K562 (cell line): ENCODE results near the gene COASY. TPM values are rescaled to one million over a fixed set of nuclear protein-coding genes. Genes with fewer than 3 reads are reported as not detected.
A peak's percentile ranks its signal among the peaks of the same experiment; 100 is the strongest.

Experiments used
- BCL6 ChIP-seq: fragments of 250-450 bp; sonication (Bioruptor Pico); IDR thresholded peaks from 2 replicates; pipeline ENCODE4 v1.4.0; 2020
- COPS2 ChIP-seq: fragments of 450-650 bp; conservative IDR thresholded peaks from 2 replicates; pipeline ENCODE4 v1.6.1; 2016; ENCODE audit warnings: mild to moderate bottlenecking, moderate library complexity
- EP300 ChIP-seq: IDR thresholded peaks from 2 replicates; pipeline ENCODE4 v1.6.1; 2012; ENCODE audit warnings: low read length, improper control_type of control experiment
- HDAC2 ChIP-seq: fragments of 450-650 bp; IDR thresholded peaks from 2 replicates; pipeline ENCODE4 v1.6.1; 2016; ENCODE audit warnings: mild to moderate bottlenecking
- KDM1A ChIP-seq, 2 experiments: fragments of 450-650 bp; IDR thresholded peaks; 2 replicates each; pipeline ENCODE4 v1.6.1; 2016; ENCODE audit warnings: mild to moderate bottlenecking in 2 of 2
- LEF1 ChIP-seq: fragments of 450-650 bp; IDR thresholded peaks from 2 replicates; pipeline ENCODE4 v1.6.1; 2016; ENCODE audit warnings: mild to moderate bottlenecking
- MAFK ChIP-seq: IDR thresholded peaks from 2 replicates; pipeline ENCODE4 v1.6.1; 2011; ENCODE audit warnings: low read length, improper control_type of control experiment
- NR1H2 ChIP-seq: sonication (generic); formaldehyde crosslinking; IDR thresholded peaks from 2 replicates; pipeline ENCODE4 v1.4.0; 2020; ENCODE audit warnings: mild to moderate bottlenecking, missing genetic modification reagents
- PHF20 ChIP-seq: fragments of 450-650 bp; IDR thresholded peaks from 2 replicates; pipeline ENCODE4 v1.6.1; 2018; ENCODE audit not compliant: partially characterized antibody
- POU5F1 ChIP-seq: fragments of 150-350 bp; IDR thresholded peaks from 2 replicates; pipeline ENCODE4 v1.6.1; 2014; ENCODE audit warnings: borderline replicate concordance, low read length, low read depth, mild to moderate bottlenecking; ENCODE audit not compliant: partially characterized antibody
- PRDM10 ChIP-seq: fragments of 450-650 bp; IDR thresholded peaks from 2 replicates; pipeline ENCODE4 v1.6.1; 2018; ENCODE audit not compliant: partially characterized antibody
- SP1 ChIP-seq: sonication (generic); formaldehyde crosslinking; IDR thresholded peaks from 2 replicates; pipeline ENCODE4 v1.8.1; 2022; ENCODE audit warnings: mild to moderate bottlenecking, missing genetic modification reagents
- SRSF9 ChIP-seq: fragments of 200-400 bp; formaldehyde crosslinking; IDR thresholded peaks from 2 replicates; pipeline ENCODE4 v1.6.1; 2017; ENCODE audit warnings: low read depth, low read length, borderline replicate concordance
- ZFX ChIP-seq: sonication (generic); formaldehyde crosslinking; IDR thresholded peaks from 2 replicates; pipeline ENCODE4 v1.8.0; 2022; ENCODE audit warnings: mild to moderate bottlenecking, missing genetic modification reagents, moderate library complexity
- ZNF274 ChIP-seq: IDR thresholded peaks from 2 replicates; pipeline ENCODE4 v1.6.1; 2011; ENCODE audit warnings: low read depth, mild to moderate bottlenecking, low read length, moderate library complexity, borderline replicate concordance
- ZNF311 ChIP-seq: fragments of 250-450 bp; sonication (Bioruptor Pico); IDR thresholded peaks from 2 replicates; pipeline ENCODE4 v1.4.0; 2020; ENCODE audit warnings: mild to moderate bottlenecking, moderate library complexity
- ZNF41 ChIP-seq: fragments of 250-450 bp; sonication (Bioruptor Pico); conservative IDR thresholded peaks from 2 replicates; pipeline ENCODE4 v1.4.0; 2020; ENCODE audit warnings: mild to moderate bottlenecking
- ZNF551 ChIP-seq: fragments of 250-450 bp; sonication (Bioruptor Pico); IDR thresholded peaks from 2 replicates; pipeline ENCODE4 v1.5.0; 2021; ENCODE audit warnings: mild to moderate bottlenecking, moderate library complexity
- polyA plus RNA-seq, 8 experiments: library from polyadenylated mRNA; depleted of rRNA in 4 of 8; stranded (reverse) in 5 of 8; unstranded in 3 of 8; fragments of >200 nt; fragmentation: Nextera tagmentation in 2 of 8; fragmentation: Illumina TruSeq in 1 of 8; extraction: Ambion mirVana in 2 of 8; extraction: Trizol in 1 of 8; gene quantifications; 2 replicates each; pipeline versions ENCODE4 v1.2.1 to v1.2.3, GENCODE V29; 2011 to 2014; ENCODE audit warnings: inconsistent platforms in 1 of 8, missing spikeins in 1 of 8
- total RNA-seq, 7 experiments: library from RNA; depleted of rRNA in 6 of 7; stranded (reverse); fragments of >200 nt in 6 of 7; fragmentation: Illumina TruSeq in 2 of 7; extraction: Trizol in 2 of 7; gene quantifications; 2 replicates each; pipeline versions ENCODE4 v1.2.1 to v1.2.3, GENCODE V29; 2011 to 2021; ENCODE audit warnings: low replicate concordance in 1 of 7
- TF ChIP-seq, protein P1 (sequence below): fragments of 250-450 bp; sonication (Bioruptor Pico); IDR thresholded peaks from 2 replicates; pipeline ENCODE4 v1.8.0; 2022; ENCODE audit warnings: inconsistent platforms
- TF ChIP-seq, protein P2 (sequence below): IDR thresholded peaks from 2 replicates; pipeline ENCODE4 v1.6.1; 2016; ENCODE audit warnings: missing genetic modification characterization, missing compliant biosample characterization
- TF ChIP-seq, protein P3 (sequence below): fragments of 450-650 bp; IDR thresholded peaks from 2 replicates; pipeline ENCODE4 v1.6.1; 2016; ENCODE audit warnings: borderline replicate concordance

Gene COASY
- total and polyA plus RNA-seq, 9 of the 15 experiments (the other 6 are each of a cell fraction or from before 2014, with no cell fraction given) = 25.4 to 175 (median 62.3) TPM

- peak; percentile 44 for TF ChIP-seq LEF1
- no peak for TF ChIP-seq MAFK
- TF ChIP-seq PRDM10 = peak; percentile 31
- TF ChIP-seq, protein P1, sequence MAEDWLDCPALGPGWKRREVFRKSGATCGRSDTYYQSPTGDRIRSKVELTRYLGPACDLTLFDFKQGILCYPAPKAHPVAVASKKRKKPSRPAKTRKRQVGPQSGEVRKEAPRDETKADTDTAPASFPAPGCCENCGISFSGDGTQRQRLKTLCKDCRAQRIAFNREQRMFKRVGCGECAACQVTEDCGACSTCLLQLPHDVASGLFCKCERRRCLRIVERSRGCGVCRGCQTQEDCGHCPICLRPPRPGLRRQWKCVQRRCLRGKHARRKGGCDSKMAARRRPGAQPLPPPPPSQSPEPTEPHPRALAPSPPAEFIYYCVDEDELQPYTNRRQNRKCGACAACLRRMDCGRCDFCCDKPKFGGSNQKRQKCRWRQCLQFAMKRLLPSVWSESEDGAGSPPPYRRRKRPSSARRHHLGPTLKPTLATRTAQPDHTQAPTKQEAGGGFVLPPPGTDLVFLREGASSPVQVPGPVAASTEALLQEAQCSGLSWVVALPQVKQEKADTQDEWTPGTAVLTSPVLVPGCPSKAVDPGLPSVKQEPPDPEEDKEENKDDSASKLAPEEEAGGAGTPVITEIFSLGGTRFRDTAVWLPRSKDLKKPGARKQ (CRISPR knock-in tag) = no peak
- TF ChIP-seq BCL6 (CRISPR knock-in tag) = no peak
- TF ChIP-seq EP300 = no peak
- peak; percentile 71 for TF ChIP-seq ZFX (CRISPR knock-in tag)
- TF ChIP-seq PHF20 = peak; percentile 32
- TF ChIP-seq ZNF311 (CRISPR knock-in tag) = no peak
- no peak for TF ChIP-seq KDM1A (IDR thresholded peaks at IDR 0.05)
- no peak for TF ChIP-seq NR1H2
- no peak for TF ChIP-seq ZNF551 (CRISPR knock-in tag)
- TF ChIP-seq POU5F1 = no peak
- TF ChIP-seq ZNF41 (CRISPR knock-in tag) = no peak
- TF ChIP-seq HDAC2 = peak; percentile 17; the same call in 1 of the 2 replicates
- TF ChIP-seq SRSF9 = no peak
- no peak for TF ChIP-seq COPS2
- no peak for TF ChIP-seq SP1 (CRISPR knock-in tag)
- TF ChIP-seq, protein P2, sequence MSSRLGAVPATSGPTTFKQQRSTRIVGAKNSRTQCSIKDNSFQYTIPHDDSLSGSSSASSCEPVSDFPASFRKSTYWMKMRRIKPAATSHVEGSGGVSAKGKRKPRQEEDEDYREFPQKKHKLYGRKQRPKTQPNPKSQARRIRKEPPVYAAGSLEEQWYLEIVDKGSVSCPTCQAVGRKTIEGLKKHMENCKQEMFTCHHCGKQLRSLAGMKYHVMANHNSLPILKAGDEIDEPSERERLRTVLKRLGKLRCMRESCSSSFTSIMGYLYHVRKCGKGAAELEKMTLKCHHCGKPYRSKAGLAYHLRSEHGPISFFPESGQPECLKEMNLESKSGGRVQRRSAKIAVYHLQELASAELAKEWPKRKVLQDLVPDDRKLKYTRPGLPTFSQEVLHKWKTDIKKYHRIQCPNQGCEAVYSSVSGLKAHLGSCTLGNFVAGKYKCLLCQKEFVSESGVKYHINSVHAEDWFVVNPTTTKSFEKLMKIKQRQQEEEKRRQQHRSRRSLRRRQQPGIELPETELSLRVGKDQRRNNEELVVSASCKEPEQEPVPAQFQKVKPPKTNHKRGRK (tag) = no peak
- TF ChIP-seq, protein P3, sequence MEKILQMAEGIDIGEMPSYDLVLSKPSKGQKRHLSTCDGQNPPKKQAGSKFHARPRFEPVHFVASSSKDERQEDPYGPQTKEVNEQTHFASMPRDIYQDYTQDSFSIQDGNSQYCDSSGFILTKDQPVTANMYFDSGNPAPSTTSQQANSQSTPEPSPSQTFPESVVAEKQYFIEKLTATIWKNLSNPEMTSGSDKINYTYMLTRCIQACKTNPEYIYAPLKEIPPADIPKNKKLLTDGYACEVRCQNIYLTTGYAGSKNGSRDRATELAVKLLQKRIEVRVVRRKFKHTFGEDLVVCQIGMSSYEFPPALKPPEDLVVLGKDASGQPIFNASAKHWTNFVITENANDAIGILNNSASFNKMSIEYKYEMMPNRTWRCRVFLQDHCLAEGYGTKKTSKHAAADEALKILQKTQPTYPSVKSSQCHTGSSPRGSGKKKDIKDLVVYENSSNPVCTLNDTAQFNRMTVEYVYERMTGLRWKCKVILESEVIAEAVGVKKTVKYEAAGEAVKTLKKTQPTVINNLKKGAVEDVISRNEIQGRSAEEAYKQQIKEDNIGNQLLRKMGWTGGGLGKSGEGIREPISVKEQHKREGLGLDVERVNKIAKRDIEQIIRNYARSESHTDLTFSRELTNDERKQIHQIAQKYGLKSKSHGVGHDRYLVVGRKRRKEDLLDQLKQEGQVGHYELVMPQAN = peak; percentile 53; the same call in 1 of the 2 replicates
- TF ChIP-seq ZNF274 = no peak
These were observed 25.4 kb upstream of the COASY start (continued) for GRCh38 chr17:42536372-42537155.
